Chondrocyte (in vitro differentiated cells): ENCODE results near the gene CDH22. TPM values are rescaled to one million over a fixed set of nuclear protein-coding genes. Genes with fewer than 3 reads are reported as not detected.

Experiments used
- DNase-seq: peaks from one replicate; pipeline ENCODE4 v3.0.0; 2021; ENCODE audit warnings: mixed read lengths, low spot score
- H3K27ac Mint-ChIP-seq: one replicate; pipeline ENCODE4 v1.8.0; 2021; ENCODE audit warnings: mild to moderate bottlenecking, moderate library complexity, mixed read lengths; ENCODE audit not compliant: unreplicated experiment
- H3K27me3 Mint-ChIP-seq: 2 replicates; pipeline ENCODE4 v1.8.0; 2021; ENCODE audit warnings: low read depth, mixed read lengths
- H3K36me3 Mint-ChIP-seq: 2 replicates; pipeline ENCODE4 v1.8.0; 2021; ENCODE audit warnings: low read depth, mixed read lengths
- H3K4me1 Mint-ChIP-seq: 2 replicates; pipeline ENCODE4 v1.8.0; 2021; ENCODE audit warnings: low read depth, mild to moderate bottlenecking, mixed read lengths
- H3K4me3 Mint-ChIP-seq: one replicate; pipeline ENCODE4 v1.8.0; 2021; ENCODE audit warnings: mild to moderate bottlenecking, moderate library complexity, mixed read lengths; ENCODE audit not compliant: unreplicated experiment
- H3K9me3 Mint-ChIP-seq: 2 replicates; pipeline ENCODE4 v1.8.0; 2021; ENCODE audit warnings: low read depth, mixed read lengths
- CTCF ChIP-seq: fragments of 200-600 bp; sonication (generic); IDR thresholded peaks from 2 replicates; pipeline ENCODE4 v1.5.0; 2021; ENCODE audit warnings: antibody characterized with exemption, mild to moderate bottlenecking, moderate library complexity
- total RNA-seq: library from RNA; stranded (reverse); gene quantifications from 3 replicates; pipeline ENCODE4 v1.2.1, GENCODE V29; 2021

The CDH22 gene
- total RNA-seq, 1 donor from 2014 or later, result not detected

- Mint-ChIP-seq H3K9me3 (no peaks in the 10 kb centered on the region), H3K27ac (no peak overlapping the region), H3K27me3 (no peaks in the 10 kb centered on the region), H3K4me1 (peaks cover 29% of the 10 kb centered on the region), H3K36me3 (peaks cover 4% of the 10 kb centered on the region), H3K4me3 (no peak overlapping the region)
- TF ChIP-seq CTCF, result no peak
- peak; percentile 64 for DNase-seq
These were observed 46.8 kb upstream of the CDH22 start for GRCh38 chr20:46354920-46355654.

- Mint-ChIP-seq H3K36me3 (peaks cover 3% of the 10 kb centered on the region), H3K27ac (no peak overlapping the region), H3K9me3 (no peaks in the 10 kb centered on the region), H3K4me3 (no peak overlapping the region), H3K27me3 (no peaks in the 10 kb centered on the region), H3K4me1 (peaks cover 29% of the 10 kb centered on the region)
- no peak for TF ChIP-seq CTCF
- DNase-seq, result no peak
These were observed 45.9 kb upstream of the CDH22 start for GRCh38 chr20:46354207-46354555.

GRCh38 chr20:46353500-46354206 is 45.4 kb upstream of the CDH22 start:
- no peak overlapping the region for H3K27ac Mint-ChIP-seq
- no peak for DNase-seq

GRCh38 chr20:46352370-46352938 is 44.2 kb upstream of the CDH22 start:
- Mint-ChIP-seq H3K36me3 (peaks cover 2% of the 10 kb centered on the region), H3K9me3 (no peaks in the 10 kb centered on the region), H3K4me3 (no peak overlapping the region), H3K27me3 (no peaks in the 10 kb centered on the region), H3K4me1 (peaks cover 24% of the 10 kb centered on the region), H3K27ac (no peak overlapping the region)
- TF ChIP-seq CTCF, result no peak
- no peak for DNase-seq

More at GRCh38 chr20:46353500-46354206, 45.4 kb upstream of the CDH22 start:
- no peak overlapping the region for H3K4me3 Mint-ChIP-seq
- no peaks in the 10 kb centered on the region for H3K9me3 Mint-ChIP-seq
- peaks cover 2% of the 10 kb centered on the region for H3K36me3 Mint-ChIP-seq
- TF ChIP-seq CTCF, result no peak
- H3K27me3 Mint-ChIP-seq, result no peaks in the 10 kb centered on the region
- peaks cover 29% of the 10 kb centered on the region for H3K4me1 Mint-ChIP-seq

- peaks cover 2% of the 10 kb centered on the region for H3K36me3 Mint-ChIP-seq
- H3K9me3 Mint-ChIP-seq, result no peaks in the 10 kb centered on the region
- no peak for DNase-seq
- H3K27ac Mint-ChIP-seq, result peak overlapping the region; percentile 94
- H3K27me3 Mint-ChIP-seq, result no peaks in the 10 kb centered on the region
- no peak for TF ChIP-seq CTCF
- no peak overlapping the region for H3K4me3 Mint-ChIP-seq
- H3K4me1 Mint-ChIP-seq, result peaks cover 20% of the 10 kb centered on the region
These were observed 43.2 kb upstream of the CDH22 start for GRCh38 chr20:46351357-46352058.
